GM21526 (cell line): ENCODE data around the gene CHRNA3.
"Not testable (repeated sequence)": the region's sequence is repeated elsewhere in the genome, so short reads cannot be mapped to it uniquely, and the experiment has no call there.

Experiments used
- ATAC-seq: cut with Tn5 transposase; IDR thresholded peaks from one replicate; pipeline ENCODE4 v1.9.1; 2021; ENCODE audit warnings: moderate library complexity; ENCODE audit not compliant: unreplicated experiment, low FRiP score

The CHRNA3 gene

GRCh38 chr15:78619022-78619950, 1.5 kb downstream of the CHRNA3 start:
- ATAC-seq: no peak

- ATAC-seq: no peak
Measured at GRCh38 chr15:78618490-78618934, 2.3 kb downstream of the CHRNA3 start.

GRCh38 chr15:78618064-78618463, 2.7 kb downstream of the CHRNA3 start:
- no peak for ATAC-seq

- no peak for ATAC-seq
Measured at GRCh38 chr15:78617516-78617915, 3.3 kb downstream of the CHRNA3 start.

- no peak for ATAC-seq
Measured at GRCh38 chr15:78617076-78617475, 3.7 kb downstream of the CHRNA3 start.

- no peak for ATAC-seq
Measured at GRCh38 chr15:78616506-78616905, 4.3 kb downstream of the CHRNA3 start.

- ATAC-seq: no peak
Measured at GRCh38 chr15:78615151-78615589, 5.6 kb downstream of the CHRNA3 start.

GRCh38 chr15:78614021-78614420, 6.8 kb downstream of the CHRNA3 start:
- ATAC-seq: no peak

- ATAC-seq: not testable (repeated sequence)
Measured at GRCh38 chr15:78609551-78609950, 11.2 kb downstream of the CHRNA3 start.

GRCh38 chr15:78605680-78606079, 15.1 kb downstream of the CHRNA3 start:
- ATAC-seq: no peak

GRCh38 chr15:78605201-78605600, 15.6 kb downstream of the CHRNA3 start:
- no peak for ATAC-seq

GRCh38 chr15:78604420-78604819, 16.4 kb downstream of the CHRNA3 start:
- no peak for ATAC-seq

GRCh38 chr15:78603467-78603866, 17.3 kb downstream of the CHRNA3 start:
- no peak for ATAC-seq

- no peak for ATAC-seq
Measured at GRCh38 chr15:78599189-78599588, 21.6 kb downstream of the CHRNA3 start.

- no peak for ATAC-seq
Measured at GRCh38 chr15:78598348-78598747, 22.4 kb downstream of the CHRNA3 start.

- no peak for ATAC-seq
Measured at GRCh38 chr15:78597583-78597982, 23.2 kb downstream of the CHRNA3 start.

- ATAC-seq: no peak
Measured at GRCh38 chr15:78574944-78575343, 45.9 kb downstream of the CHRNA3 start.

GRCh38 chr15:78573416-78573815, 47.4 kb downstream of the CHRNA3 start:
- ATAC-seq: no peak

- ATAC-seq: no peak
Measured at GRCh38 chr15:78571382-78571781, 49.4 kb downstream of the CHRNA3 start.

- no peak for ATAC-seq
Measured at GRCh38 chr15:78570710-78571109, 50.1 kb downstream of the CHRNA3 start.

GRCh38 chr15:78567531-78567930, 53.3 kb downstream of the CHRNA3 start:
- ATAC-seq: no peak
